Heart left ventricle (tissue), 16 donors: ENCODE data around the gene CCNY. TPM values are rescaled to one million over a fixed set of nuclear protein-coding genes. Genes with fewer than 3 reads are reported as not detected.

ENCODE experiments used
- ATAC-seq, 4 donors: fragments of 200-7000 bp; cut with Tn5 transposase; one replicate each; pipeline ENCODE4 v1.9.1; 2020 to 2022; ENCODE audit warnings: moderate library complexity in 4 of 4, mild to moderate bottlenecking in 3 of 4, moderate number of reproducible peaks in 1 of 4
- DNase-seq, 5 donors: peaks; one replicate each; pipeline ENCODE4 v3.0.0-alpha.2; 2020
- H3K27ac ChIP-seq, 12 donors: fragments of 200-600 bp; sonication (generic) in 4 of 12; one replicate each; pipeline versions ENCODE4 v1.5.0 to v1.8.0; 2016 to 2022; ENCODE audit warnings: mild to moderate bottlenecking in 2 of 12
- H3K27me3 ChIP-seq, 9 donors: fragments of 200-600 bp; sonication (generic) in 2 of 9; one replicate each; pipeline versions ENCODE4 v1.5.1 to v1.8.0; 2016 to 2022; ENCODE audit warnings: mild to moderate bottlenecking in 3 of 9
- H3K36me3 ChIP-seq, 9 donors: fragments of 200-600 bp; sonication (generic) in 2 of 9; one replicate each; pipeline versions ENCODE4 v1.5.0 to v1.8.0; 2018 to 2022; ENCODE audit warnings: mild to moderate bottlenecking in 2 of 9
- H3K4me1 ChIP-seq, 12 donors: fragments of 200-600 bp; sonication (generic) in 4 of 12; one replicate each; pipeline versions ENCODE4 v1.5.0 to v1.8.0; 2016 to 2022; ENCODE audit warnings: mild to moderate bottlenecking in 3 of 12
- H3K4me3 ChIP-seq, 12 donors: fragments of 200-600 bp; sonication (generic) in 4 of 12; one replicate each; pipeline versions ENCODE4 v1.5.0 to v1.8.0; 2017 to 2022; ENCODE audit warnings: mild to moderate bottlenecking in 9 of 12, moderate library complexity in 4 of 12
- H3K9me3 ChIP-seq, 12 donors: fragments of 200-600 bp; sonication (generic) in 4 of 12; one replicate each; pipeline versions ENCODE4 v1.5.0 to v1.8.0; 2016 to 2022; ENCODE audit warnings: mild to moderate bottlenecking in 1 of 12
- CTCF ChIP-seq, 12 donors: fragments of 200-600 bp; sonication (generic) in 4 of 12; IDR thresholded peaks; one replicate each; pipeline versions ENCODE4 v1.5.0 to v1.8.0; 2018 to 2022; ENCODE audit warnings: antibody characterized with exemption in 12 of 12, mild to moderate bottlenecking in 5 of 12
- POLR2A ChIP-seq, 2 donors: fragments of 450-650 bp; IDR thresholded peaks; one replicate each; pipeline ENCODE4 v1.6.1; 2017; ENCODE audit warnings: antibody characterized with exemption in 2 of 2, mild to moderate bottlenecking in 2 of 2, moderate library complexity in 2 of 2
- WGBS, 4 donors: extraction: QIAGEN DNeasy Blood & Tissue Kit in 2 of 4; methylation state at CpG; one replicate each; pipeline versions ENCODE4 v1.1.5 to v1.1.7; 2013 to 2018; 5-methylcytosine and 5-hydroxymethylcytosine counted together
- intact Hi-C, 10 donors: fragments of 100-400 bp; cut with DNase I; formaldehyde crosslinking; loops; one replicate each; pipeline versions ENCODE4 v1.11.1 to v1.14.2; 2022
- polyA plus RNA-seq, 2 donors: library from polyadenylated mRNA; stranded (reverse); fragments of 200-250 nt; gene quantifications; one replicate each; pipeline ENCODE4 v1.2.3, GENCODE V29; 2013
- total RNA-seq, 9 donors: library from RNA; depleted of rRNA in 2 of 9; stranded (reverse); fragments of >200 nt in 2 of 9; fragmentation: NEBNext Ultra II Directional in 3 of 9; extraction: Animal tissue kit (Norgen Biotek cat#: 25700) in 3 of 9; gene quantifications; one replicate each; pipeline versions ENCODE4 v1.1.0 to v1.2.4, GENCODE V29; 2016 to 2023
- donor health status: ischemic (EF 13 %, LVEDD 7.1; RV severe dilation, severe dysfunction).
- donor health status: healthy with polysubstance abuse.
- donor health status: DM: no; HTN: yes; CAD: no.
- donor health status: DM: no; HTN: no; CAD: no.
- donor health status: ischemic (EF 25% LVEDD 6.9; RV normal size, moderate dysfunction).
- donor health status: ischemic (EF 25% LVEDD 5.7; RV mildly dilated, moderate dysfunction).
- donor health status: healthy.
- donor health status: DM: yes; HTN: yes; CAD: no.
- donor health status: ischemic (EF 35%, LVEDD 5.7; RV mildly dilated, moderate dysfunction).
- donor health status: nonischemic (EF 11% LVEDD 7.7; RV severe dilation, severe dysfunction).
- donor health status: DM: yes; HTN: yes; CAD: no.
- donor health status: PGD.
- donor health status: ischemic (EF 29% LVEDD 5.4; RV normal size, mild dysfunction).
- donor health status: nonischemic (EF 23%, LVEDD 6.1; RV moderate dilation, normal function).

Gene CCNY
- total and polyA plus RNA-seq, 11 donors: 26.4 to 106 (median 80.7) TPM

- Histone ChIP-seq H3K9me3 (no peaks in the 10 kb centered on the region), H3K4me1 (peaks cover 6 to 87% (median 73%) of the 10 kb centered on the region in 12 donors), H3K36me3 (no peaks in the 10 kb centered on the region), H3K27me3 (no peaks in the 10 kb centered on the region), H3K4me3 (peak overlapping the region in 1 of 12 donors; percentile 7), H3K27ac (peak overlapping the region; percentile 8 to 86 (median 67))
- intact Hi-C loops: no loop called here
- 38 to 45% (median 42%) methylated on average over 5 of the region's 5 CpGs for WGBS, 4 donors
- ATAC-seq: peak; percentile 68 to 86 (median 79)
- peak in 1 of 5 donors; percentile 36 for DNase-seq
- no peak for TF ChIP-seq POLR2A (IDR thresholded peaks at IDR 0.05)
- TF ChIP-seq CTCF (IDR thresholded peaks at IDR 0.05): no peak
Observed at GRCh38 chr10:35421553-35422178, 85.4 kb downstream of the CCNY start.

GRCh38 chr10:35422228-35422627 is 85.9 kb downstream of the CCNY start:
- intact Hi-C loops: no loop called here
- Histone ChIP-seq H3K4me1 (peaks cover 6 to 85% (median 69%) of the 10 kb centered on the region in 12 donors), H3K4me3 (no peak overlapping the region), H3K9me3 (no peaks in the 10 kb centered on the region), H3K27ac (peak overlapping the region in 10 of 12 donors; percentile 8 to 86 (median 69)), H3K27me3 (no peaks in the 10 kb centered on the region), H3K36me3 (no peaks in the 10 kb centered on the region)
- DNase-seq: no peak
- ATAC-seq: peak in 3 of 4 donors; percentile 48 to 66 (median 57)
- whole genome bisulfite sequencing, 4 donors: 50 to 55% (median 51%) methylated on average over 5 of the region's 5 CpGs
- TF ChIP-seq CTCF (IDR thresholded peaks at IDR 0.05) (no peak), POLR2A (IDR thresholded peaks at IDR 0.05) (no peak)

GRCh38 chr10:35423505-35424306 is 87.4 kb downstream of the CCNY start:
- no peaks in the 10 kb centered on the region for H3K27me3 ChIP-seq
- peak overlapping the region in 1 of 12 donors; percentile 56 for H3K27ac ChIP-seq
- H3K4me1 ChIP-seq: peaks cover 6 to 86% (median 62%) of the 10 kb centered on the region in 12 donors
- H3K4me3 ChIP-seq: no peak overlapping the region
- 95 to 97% (median 96%) methylated on average over 11 of the region's 11 CpGs for WGBS, 4 donors
- intact Hi-C loops: no loop called here
- no peaks in the 10 kb centered on the region for H3K36me3 ChIP-seq
- H3K9me3 ChIP-seq: no peaks in the 10 kb centered on the region
- no peak for DNase-seq
- TF ChIP-seq CTCF (IDR thresholded peaks at IDR 0.05): no peak
- TF ChIP-seq POLR2A (IDR thresholded peaks at IDR 0.05): no peak
- no peak for ATAC-seq

GRCh38 chr10:35424680-35425285 is 88.5 kb downstream of the CCNY start:
- DNase-seq (no peak), ATAC-seq (peak in 2 of 4 donors; percentile 11 to 20)
- Histone ChIP-seq H3K4me3 (no peak overlapping the region), H3K9me3 (no peaks in the 10 kb centered on the region), H3K36me3 (no peaks in the 10 kb centered on the region), H3K27me3 (no peaks in the 10 kb centered on the region), H3K4me1 (peaks cover 6 to 78% (median 58%) of the 10 kb centered on the region in 12 donors), H3K27ac (peak overlapping the region in 1 of 12 donors; percentile 56)
- 59 to 72% (median 66%) methylated on average over 8 of the region's 8 CpGs for WGBS, 4 donors
- TF ChIP-seq CTCF (IDR thresholded peaks at IDR 0.05): no peak
- TF ChIP-seq POLR2A (IDR thresholded peaks at IDR 0.05): no peak
- intact Hi-C loops: no loop called here
